Body of pancreas (tissue), 4 donors: ENCODE results near the gene PAK6.

Source experiments
- POLR2A ChIP-seq, 3 donors: fragments of 450-650 bp; IDR thresholded peaks; one replicate each; pipeline ENCODE4 v1.6.1; 2016; ENCODE audit warnings: antibody characterized with exemption in 3 of 3, mild to moderate bottlenecking in 2 of 3
- TF ChIP-seq, protein P1 (sequence below), 7 experiments: fragments of 450-650 bp in 4 of 7; fragments of 200-600 bp in 3 of 7; sonication (generic) in 3 of 7; IDR thresholded peaks; one replicate each; pipeline ENCODE4 v1.5.1; 2016 to 2019; ENCODE audit warnings: antibody characterized with exemption in 7 of 7

DNA sequence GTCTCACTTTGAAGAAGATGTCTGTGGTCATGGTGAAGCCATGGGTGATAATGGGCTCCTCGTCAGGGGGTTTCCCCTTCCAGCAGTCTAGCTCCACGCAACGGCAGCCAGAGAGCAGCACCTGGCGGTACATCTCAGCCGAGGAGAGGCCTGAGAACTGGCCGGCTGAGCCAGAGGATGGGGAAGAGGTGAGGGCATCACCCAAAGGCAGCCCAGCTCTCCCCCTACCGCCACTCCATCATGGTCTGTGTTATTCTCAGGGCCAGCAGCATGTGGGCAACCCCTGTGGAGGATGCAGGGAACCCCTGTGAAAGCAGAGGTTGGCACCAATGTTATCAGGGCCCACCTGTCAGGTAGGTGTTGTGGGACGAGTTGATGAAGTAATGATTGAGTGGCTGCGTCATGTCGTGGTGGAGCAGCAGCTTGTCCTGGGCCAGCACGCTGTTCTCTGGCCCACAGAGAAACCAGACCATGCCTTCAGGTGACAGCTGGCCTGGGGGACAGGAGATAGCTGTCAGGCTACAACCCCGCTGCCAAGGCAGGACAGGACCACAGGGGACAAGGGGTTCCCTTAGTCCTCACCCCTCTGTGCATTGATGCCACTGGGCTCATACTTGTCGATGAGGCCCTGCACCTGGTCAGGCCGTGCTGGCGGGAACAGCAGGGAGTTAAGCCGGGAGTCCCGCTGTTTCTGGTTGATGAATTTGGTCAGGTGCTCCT lies 59.5 kb downstream of the PAK6 start:
- TF ChIP-seq, protein P1, sequence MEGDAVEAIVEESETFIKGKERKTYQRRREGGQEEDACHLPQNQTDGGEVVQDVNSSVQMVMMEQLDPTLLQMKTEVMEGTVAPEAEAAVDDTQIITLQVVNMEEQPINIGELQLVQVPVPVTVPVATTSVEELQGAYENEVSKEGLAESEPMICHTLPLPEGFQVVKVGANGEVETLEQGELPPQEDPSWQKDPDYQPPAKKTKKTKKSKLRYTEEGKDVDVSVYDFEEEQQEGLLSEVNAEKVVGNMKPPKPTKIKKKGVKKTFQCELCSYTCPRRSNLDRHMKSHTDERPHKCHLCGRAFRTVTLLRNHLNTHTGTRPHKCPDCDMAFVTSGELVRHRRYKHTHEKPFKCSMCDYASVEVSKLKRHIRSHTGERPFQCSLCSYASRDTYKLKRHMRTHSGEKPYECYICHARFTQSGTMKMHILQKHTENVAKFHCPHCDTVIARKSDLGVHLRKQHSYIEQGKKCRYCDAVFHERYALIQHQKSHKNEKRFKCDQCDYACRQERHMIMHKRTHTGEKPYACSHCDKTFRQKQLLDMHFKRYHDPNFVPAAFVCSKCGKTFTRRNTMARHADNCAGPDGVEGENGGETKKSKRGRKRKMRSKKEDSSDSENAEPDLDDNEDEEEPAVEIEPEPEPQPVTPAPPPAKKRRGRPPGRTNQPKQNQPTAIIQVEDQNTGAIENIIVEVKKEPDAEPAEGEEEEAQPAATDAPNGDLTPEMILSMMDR (IDR thresholded peaks at IDR 0.05), result no peak
- TF ChIP-seq POLR2A (IDR thresholded peaks at IDR 0.05), result no peak
